GM18870 (cell line): ENCODE data around the gene DGKZ.
"Not testable (repeated sequence)": the region's sequence is repeated elsewhere in the genome, so short reads cannot be mapped to it uniquely, and the experiment has no call there.

Experiments
- ATAC-seq: cut with Tn5 transposase; IDR thresholded peaks from one replicate; pipeline ENCODE4 v1.9.1; 2021; ENCODE audit warnings: moderate library complexity; ENCODE audit not compliant: unreplicated experiment

The DGKZ gene

DNA sequence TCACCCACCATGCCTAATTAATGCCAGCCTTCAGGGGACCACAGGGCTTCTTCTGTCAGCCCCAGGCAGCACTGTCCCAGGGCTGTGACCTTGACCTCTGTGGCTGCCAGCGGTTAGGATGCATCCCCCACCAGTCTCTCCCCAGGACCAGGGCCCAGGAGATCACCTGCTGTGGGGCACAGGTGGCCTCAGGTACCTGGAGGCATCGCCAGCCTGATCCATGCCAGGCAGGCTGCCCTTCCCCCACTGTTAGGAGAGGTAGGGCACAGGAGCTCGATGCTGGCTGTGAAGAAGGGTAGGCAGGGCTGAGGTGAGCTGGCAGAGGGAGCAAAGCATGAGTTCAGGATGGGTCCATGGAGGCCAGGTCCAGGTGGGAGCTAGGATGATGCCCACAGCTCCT lies 17.5 kb downstream of the DGKZ start:
- ATAC-seq, result no peak

DNA sequence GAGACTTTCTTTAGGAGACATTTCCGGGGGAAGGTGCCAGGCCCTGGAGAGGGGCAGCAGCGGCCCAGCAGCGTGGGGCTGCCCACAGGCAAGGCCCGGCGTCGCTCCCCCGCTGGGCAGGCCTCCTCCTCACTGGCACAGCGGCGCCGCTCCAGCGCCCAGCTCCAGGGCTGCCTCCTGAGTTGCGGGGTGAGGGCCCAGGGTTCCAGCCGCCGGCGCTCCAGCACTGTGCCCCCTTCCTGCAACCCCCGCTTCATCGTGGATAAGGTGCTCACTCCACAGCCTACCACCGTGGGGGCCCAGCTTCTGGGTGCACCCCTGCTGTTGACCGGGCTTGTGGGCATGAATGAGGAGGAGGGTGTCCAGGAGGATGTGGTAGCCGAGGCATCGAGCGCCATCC lies 19.0 kb downstream of the DGKZ start:
- no peak for ATAC-seq

DNA sequence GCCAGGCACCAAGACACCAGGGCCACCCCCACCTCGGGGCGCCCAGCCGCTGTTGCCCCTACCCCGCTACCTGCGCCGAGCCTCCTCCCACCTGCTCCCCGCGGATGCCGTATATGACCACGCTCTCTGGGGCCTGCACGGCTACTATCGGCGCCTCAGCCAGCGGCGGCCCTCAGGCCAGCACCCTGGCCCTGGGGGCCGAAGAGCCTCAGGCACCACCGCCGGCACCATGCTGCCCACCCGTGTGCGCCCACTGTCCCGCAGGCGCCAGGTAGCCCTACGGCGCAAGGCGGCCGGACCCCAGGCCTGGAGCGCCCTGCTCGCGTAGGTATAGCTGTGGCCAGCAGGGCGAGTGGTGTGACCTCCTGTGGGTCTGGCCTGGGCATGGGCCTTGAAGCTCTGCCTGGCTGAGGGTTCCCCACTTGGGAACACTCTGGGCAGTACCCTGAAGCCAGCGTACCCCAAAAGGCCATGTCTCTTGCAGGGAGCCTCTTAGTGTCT lies 19.4 kb downstream of the DGKZ start:
- no peak for ATAC-seq

DNA sequence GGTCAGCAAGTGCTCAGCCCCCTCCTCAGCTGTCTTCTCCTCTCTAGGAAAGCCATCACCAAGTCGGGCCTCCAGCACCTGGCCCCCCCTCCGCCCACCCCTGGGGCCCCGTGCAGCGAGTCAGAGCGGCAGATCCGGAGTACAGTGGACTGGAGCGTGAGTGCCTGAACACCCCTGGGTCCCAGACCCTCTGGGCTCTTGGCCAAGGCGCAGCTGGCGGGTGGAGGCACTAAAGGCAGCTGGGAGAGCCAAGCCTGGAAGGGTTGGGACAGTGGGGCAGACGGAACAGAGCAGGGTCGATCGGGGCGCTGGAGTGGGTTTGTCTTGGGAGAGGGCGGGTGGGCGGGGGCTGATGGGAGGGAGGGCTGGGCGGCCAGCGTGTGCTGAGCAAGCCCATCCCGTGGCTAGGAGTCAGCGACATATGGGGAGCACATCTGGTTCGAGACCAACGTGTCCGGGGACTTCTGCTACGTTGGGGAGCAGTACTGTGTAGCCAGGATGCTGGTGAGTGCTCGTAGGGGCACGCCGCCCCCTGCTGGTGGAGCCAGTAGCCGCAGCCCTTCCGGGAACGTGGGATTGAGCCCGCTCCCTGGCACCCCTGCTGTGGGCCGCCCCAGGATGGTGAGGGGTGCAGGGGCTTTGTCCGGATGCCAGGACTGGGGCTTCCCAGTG lies 20.1 kb downstream of the DGKZ start:
- no peak for ATAC-seq

DNA sequence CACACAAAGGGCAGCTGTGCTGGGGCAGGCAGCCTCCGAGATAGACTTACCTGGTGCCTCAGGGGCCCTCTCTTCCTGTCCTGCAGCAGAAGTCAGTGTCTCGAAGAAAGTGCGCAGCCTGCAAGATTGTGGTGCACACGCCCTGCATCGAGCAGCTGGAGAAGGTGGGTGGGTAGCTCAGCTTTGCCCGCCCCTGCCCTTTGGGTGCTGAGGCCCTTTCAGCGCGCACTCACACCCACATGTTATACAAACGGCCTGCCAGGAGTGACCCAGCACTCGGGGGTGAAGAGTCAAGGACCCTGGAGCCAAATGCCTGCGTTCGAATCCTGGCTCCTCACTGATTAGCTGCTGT lies 20.6 kb downstream of the DGKZ start:
- no peak for ATAC-seq

DNA sequence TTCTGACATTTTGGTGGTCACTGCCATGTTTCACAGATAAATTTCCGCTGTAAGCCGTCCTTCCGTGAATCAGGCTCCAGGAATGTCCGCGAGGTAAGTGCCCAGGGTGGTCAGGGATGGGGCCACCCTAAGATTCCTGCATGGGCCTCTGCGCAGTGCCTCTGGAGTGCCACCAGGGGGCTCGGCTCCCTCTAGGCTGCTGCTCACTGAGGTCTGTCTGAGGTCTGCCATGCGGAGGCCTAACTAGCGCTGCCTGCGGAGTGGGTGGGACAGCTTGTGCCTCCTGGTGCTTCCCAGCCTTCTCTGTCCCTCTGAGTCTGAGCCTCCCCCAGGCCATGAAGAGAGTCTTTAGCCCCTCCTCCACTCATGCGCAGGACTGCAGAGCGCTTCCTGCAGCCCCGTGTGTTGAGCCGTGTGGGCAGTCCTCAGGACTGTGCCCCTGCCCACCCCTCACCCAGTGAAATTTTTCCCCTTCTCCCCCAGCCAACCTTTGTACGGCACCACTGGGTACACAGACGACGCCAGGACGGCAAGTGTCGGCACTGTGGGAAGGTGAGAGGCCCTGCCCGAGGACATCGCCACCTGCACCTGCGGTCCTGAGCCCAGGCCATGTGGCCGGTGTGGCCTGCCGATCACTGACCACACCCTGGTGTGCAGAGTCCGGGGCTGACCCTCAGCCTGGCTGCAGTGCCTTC lies 22.3 kb downstream of the DGKZ start:
- ATAC-seq, result no peak

DNA sequence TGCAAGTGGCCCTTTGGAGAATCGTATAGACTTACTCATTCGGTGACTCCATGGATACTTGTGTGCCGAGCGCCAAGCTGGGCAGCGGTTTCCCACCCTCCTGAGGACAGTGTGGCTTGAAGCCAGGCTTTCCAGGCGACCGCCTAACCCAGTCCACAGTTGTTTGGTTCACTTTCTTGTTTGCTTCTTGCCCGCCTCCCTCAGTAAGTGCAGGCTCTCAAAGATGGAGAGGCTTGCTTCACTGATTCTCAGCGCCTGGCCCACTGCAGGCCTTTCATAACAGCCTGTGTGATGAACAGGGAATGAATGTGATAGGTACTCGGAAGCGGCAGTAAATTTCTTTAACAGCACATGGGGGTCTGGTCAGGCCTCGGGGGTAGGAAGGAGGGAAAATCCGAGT lies 23.0 kb downstream of the DGKZ start:
- no peak for ATAC-seq

DNA sequence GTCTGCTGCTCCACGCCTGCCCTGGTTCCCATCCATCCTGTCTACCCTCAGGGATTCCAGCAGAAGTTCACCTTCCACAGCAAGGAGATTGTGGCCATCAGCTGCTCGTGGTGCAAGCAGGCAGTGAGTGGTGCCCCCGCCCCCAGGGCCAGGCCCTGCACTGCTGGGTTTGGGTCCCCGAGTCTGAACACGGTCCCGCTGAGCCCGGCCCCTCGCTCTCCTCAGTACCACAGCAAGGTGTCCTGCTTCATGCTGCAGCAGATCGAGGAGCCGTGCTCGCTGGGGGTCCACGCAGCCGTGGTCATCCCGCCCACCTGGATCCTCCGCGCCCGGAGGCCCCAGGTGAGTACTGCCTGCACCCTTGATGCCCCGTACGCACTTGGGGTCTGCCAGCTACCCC lies 24.0 kb downstream of the DGKZ start:
- not testable (repeated sequence) for ATAC-seq

DNA sequence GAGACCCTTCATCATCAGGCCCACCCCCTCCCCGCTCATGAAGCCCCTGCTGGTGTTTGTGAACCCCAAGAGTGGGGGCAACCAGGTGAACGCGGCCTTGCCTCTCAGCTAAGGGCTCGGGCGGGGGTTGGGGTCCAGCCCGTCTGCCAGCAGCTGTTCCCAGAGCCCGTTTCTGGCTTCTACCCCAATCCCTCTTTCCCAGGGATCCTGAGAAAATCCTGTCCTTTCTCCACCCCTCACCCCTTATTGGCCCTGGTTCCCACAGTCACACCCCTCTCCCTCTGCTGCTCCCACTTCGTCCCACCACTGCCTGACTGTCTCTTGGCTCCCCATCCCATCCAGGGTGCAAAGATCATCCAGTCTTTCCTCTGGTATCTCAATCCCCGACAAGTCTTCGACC lies 24.8 kb downstream of the DGKZ start:
- no peak for ATAC-seq

DNA sequence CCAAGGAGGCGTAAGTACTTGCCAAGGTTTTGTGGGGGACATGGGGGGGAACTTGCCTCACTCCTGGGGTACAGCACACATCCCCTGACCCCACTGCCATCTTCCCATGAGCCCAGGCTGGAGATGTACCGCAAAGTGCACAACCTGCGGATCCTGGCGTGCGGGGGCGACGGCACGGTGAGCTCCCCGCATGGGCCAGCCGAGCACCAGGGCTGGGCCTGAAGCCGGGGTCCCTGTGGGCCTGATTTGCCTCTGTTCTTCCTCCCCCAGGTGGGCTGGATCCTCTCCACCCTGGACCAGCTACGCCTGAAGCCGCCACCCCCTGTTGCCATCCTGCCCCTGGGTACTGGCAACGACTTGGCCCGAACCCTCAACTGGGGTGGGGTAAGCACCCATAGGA lies 25.2 kb downstream of the DGKZ start:
- ATAC-seq, result not testable (repeated sequence)

DNA sequence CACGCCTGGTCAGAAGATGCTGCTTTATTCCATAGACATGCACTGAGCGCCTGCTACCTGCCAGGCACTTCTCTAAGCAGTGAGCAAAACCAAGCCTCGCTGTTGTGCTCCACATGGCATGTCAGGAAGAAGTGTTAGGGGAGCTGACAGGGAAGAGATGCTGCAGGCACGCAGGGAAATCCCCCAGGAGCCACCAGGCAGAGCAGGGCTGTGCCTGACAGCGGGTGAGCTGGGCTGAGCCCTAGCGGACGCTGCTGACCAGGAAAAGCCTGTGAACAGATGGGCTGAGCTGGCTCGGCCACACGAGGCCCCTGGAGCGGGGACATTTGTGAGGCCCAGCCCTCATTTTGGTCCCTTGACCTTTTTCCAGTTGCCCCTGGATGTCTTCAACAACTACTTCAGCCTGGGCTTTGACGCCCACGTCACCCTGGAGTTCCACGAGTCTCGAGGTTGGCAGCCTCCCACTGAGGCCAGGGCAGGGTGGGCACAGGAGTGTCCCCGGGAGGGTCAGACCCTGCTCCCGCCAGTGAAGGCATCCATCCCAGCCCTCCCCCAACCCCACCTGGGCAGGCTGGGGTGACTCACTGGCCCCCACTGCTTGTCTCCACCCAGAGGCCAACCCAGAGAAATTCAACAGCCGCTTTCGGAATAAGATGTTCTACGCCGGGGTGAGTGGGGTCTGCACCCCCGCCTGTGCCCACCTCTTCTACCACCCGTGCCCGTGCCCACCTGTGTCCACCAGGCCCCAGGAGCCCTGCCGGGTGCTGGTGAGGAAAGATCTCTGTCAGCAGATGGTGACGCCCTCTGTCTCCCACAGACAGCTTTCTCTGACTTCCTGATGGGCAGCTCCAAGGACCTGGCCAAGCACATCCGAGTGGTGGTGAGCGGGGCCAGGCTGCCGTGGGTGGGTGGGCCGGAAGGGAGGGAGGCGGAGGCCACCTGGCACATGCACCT lies 26.8 kb downstream of the DGKZ start:
- ATAC-seq, result no peak

DNA sequence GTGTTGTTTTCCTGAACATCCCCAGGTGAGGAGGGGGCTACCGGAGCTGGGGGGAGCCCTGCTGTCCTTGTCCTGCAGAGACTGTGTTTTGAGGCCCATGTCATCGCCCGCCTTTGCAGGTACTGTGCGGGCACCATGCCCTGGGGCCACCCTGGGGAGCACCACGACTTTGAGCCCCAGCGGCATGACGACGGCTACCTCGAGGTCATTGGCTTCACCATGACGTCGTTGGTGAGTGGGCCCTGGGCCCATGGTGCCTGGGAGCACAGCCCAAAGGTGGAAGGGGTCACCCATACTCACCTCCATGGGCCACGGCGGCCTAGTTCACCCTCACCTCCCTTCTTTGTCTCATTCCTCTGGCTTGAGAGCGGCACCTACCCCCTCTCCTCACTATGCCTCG lies 27.6 kb downstream of the DGKZ start:
- no peak for ATAC-seq

DNA sequence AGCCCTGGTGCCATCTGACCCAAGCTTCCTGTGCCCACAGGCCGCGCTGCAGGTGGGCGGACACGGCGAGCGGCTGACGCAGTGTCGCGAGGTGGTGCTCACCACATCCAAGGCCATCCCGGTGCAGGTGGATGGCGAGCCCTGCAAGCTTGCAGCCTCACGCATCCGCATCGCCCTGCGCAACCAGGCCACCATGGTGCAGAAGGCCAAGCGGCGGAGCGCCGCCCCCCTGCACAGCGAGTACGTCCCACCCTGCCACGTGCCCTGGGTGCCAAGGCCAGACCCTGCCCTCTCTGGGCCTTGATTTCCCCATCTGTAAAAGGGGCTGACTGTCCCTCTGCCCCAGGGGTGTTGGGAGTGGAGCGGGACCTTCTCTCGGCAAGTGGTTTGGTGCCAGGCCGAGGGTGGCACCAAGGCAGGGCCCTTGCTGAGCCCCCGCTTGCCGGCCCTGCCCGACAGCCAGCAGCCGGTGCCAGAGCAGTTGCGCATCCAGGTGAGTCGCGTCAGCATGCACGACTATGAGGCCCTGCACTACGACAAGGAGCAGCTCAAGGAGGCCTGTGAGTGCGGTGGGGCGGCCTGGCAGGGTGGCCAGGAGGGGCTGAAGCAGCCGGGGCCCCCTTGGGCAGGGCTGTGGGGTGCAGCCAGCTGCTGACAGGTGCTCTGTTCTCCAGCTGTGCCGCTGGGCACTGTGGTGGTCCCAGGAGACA lies 28.3 kb downstream of the DGKZ start:
- ATAC-seq, result no peak

DNA sequence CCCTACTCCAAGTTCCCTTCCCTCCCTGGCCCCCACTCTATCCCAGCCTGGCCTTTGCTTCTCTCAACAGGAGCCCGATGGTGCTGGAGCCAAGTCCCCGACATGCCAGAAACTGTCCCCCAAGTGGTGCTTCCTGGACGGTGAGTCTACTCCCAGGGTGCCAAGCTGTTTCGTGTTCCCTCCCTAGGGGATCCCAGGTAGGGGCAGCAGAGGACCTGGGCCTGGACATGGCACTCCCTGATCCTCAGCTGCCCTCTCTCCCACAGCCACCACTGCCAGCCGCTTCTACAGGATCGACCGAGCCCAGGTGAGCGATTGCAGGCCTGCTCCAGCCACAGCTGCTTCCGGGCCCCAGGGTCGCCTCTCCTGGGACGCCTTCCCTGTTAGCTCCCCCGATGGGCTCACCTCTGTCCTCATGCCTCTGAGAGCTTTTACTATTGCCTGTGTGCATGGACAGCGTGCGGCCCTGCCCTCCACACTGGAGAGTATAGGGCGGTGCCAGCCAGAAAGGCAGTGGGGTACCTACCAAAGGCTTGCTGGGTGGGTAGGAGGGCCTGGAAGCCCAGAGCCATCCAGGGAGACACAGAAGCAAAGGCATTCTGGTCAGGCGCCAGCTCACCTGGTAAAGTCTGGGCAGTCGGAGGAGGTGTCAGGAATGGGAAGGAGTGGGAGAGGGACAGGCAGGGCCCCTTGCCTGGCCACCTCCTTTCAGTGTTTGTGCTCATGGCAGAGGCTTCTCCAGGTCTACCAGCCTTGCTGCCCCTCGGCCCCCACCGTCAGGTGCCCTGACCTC lies 29.2 kb downstream of the DGKZ start:
- no peak for ATAC-seq

DNA sequence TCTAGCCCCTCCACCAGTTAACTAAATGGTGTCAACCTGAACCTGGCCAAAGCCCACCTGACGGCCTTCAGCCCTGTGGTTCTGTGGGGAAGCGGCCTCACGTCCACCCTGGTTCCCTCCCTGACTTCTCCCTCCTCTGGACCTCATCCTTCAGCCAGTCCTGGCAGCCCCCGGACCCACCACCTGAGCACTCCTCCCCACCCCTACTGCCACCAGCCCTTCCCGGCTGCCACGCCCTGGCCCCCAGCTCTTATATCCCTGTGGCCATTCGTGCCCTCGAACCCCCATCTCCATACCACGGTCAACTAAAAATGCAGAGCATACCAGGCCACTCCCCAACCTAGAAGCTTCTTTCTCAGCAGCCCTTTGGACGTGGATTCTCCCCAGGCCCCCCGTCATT lies 30.0 kb downstream of the DGKZ start:
- no peak for ATAC-seq

DNA sequence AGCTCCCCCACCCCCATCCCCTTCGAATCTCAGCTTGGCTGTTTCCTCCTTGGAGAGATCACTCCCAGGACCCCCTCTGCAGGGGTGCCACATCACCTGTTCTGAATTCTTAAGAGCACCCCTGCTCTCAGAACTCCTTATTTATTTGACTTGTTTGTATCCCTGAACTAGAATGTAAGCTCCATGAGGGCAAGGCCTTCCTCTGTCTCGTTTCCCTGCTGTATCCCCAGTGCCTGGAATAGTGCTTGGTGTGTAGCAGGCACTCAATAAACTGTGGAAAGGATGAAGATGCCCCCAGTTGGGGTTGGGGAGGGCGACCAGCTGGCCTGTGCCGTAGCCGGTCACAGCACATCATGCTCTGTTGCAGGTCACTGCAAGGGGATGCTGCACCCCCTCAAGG lies 30.6 kb downstream of the DGKZ start:
- ATAC-seq, result no peak

DNA sequence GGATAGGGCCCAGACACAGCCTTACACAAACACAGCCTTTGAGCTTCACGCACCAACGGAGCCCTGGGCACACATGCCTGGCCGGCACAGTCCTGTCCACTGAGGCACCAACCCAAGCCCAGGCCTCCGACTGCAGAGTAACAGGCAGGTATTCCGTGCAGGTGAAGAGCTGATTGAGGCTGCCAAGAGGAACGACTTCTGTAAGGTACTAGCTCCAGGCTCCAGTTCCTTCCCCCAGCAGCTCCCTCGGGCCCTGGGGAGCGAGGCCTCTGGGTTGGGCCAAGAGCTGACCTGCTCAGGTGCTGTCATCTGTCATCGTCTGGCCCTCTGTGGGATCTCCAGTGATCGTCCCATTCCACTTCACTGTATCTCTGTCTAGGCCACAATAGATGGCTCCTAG lies 31.0 kb downstream of the DGKZ start:
- no peak for ATAC-seq

DNA sequence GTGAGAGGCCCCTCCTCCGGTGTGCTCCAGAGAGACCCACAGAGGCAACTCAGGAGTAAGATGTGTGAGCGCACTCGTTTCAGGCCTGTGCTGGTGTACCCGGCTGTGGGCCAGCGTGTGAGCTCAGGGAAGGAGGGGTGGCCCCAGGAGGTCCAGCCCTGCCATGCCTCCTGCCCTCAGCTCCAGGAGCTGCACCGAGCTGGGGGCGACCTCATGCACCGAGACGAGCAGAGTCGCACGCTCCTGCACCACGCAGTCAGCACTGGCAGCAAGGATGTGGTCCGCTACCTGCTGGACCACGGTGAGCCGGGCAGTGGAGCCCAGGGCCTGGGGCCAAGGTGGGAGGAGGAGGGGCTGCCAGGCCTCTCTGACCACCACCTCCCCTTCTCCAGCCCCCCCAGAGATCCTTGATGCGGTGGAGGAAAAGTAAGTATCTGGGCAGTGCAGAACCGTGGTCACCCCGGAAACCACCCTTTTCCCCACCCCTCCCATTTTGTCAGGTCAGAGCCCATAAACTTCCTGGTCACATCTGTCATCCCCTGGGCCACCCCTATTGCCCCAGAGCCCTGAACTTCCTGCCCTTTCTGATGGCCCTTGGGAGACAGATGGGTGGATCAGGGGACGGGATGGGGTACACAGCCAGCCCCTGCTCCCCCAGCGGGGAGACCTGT lies 31.7 kb downstream of the DGKZ start:
- ATAC-seq, result no peak

DNA sequence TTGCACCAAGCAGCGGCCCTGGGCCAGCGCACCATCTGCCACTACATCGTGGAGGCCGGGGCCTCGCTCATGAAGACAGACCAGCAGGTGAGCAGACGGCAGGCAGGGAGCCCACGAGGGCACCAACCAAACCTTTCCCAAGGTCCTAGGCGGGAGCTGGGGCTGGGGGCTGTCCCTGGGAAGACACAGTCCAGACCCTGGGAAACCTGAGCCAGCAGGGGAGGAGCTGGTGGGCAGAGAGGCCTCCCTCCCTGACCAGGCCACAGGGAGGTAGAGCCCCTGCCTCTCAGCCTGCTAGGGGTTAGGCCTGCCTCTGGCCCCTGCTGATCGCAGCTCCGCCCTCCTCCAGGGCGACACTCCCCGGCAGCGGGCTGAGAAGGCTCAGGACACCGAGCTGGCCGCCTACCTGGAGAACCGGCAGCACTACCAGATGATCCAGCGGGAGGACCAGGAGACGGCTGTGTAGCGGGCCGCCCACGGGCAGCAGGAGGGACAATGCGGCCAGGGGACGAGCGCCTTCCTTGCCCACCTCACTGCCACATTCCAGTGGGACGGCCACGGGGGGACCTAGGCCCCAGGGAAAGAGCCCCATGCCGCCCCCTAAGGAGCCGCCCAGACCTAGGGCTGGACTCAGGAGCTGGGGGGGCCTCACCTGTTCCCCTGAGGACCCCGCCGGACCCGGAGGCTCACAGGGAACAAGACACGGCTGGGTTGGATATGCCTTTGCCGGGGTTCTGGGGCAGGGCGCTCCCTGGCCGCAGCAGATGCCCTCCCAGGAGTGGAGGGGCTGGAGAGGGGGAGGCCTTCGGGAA lies 32.4 kb downstream of the DGKZ start:
- ATAC-seq, result not testable (repeated sequence)
